Fibroblast of skin of scalp (primary cell): Measurements from ENCODE around the gene LGMN.
"Not testable (repeated sequence)": the region's sequence is repeated elsewhere in the genome, so short reads cannot be mapped to it uniquely, and the experiment has no call there.

Experiments used
- DNase-seq: peaks from one replicate; pipeline ENCODE4 v3.0.0-alpha.2; 2013

The LGMN gene

DNA sequence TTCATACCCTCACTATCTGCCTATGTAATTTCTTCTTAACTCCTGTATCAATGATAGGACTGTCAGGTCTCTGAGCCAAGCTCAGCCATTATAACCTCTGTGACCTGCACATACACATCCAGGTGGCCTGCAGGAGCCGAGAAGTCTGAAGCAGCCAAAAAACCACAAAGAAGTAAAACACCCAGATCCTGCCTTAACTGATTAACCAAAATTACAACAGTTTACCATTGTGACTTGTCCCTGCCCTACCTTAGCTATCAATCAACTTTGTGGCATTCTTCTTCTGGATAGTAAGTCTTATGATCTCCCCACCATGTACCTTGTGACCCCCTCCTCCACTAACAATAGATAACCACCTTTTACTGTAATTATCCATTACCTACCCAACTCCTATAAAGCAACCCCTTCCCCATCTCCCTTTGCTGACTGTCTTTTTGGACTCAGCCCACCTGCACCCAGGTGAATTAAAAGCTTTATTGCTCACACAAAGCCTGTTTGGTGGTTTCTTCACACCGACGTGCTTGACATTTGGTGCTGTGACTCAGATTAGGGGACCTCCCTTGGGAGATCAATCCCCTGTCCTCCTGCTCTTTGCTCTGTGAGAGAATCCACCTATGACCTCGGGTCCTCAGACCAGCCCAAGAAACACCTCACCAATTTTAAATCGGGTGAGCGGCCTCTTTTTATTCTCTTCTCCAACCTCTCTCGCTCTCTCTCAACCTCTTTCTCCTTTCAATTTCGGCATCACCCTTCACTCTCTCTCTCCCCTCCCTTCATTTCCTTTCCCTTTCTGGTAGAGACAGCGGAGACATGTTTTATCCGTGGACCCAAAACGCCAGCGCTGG lies 11.5 kb upstream of the LGMN start:
- DNase-seq: no peak

GRCh38 chr14:92759300-92759678 lies 10.9 kb upstream of the LGMN start:
- DNase-seq: peak; percentile 43

DNA sequence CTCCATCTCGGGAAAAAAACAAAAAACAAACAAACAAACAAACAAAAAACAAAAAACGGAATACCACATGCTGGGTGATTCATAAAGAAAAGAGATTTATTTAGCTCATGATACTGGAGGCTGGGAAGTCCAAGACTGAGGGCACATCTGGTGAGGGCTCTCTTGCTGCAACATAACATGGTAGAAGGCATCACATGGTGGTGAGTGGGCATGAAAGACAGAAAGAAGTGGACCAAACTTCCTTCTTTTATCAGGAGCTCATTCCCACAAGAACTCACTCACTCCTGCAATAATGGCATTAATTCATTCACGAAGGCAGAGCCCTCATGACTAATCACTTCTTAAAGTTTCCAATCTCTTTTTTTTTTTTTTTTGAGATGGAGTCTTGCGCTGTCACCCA lies 8.0 kb upstream of the LGMN start:
- DNase-seq: no peak

DNA sequence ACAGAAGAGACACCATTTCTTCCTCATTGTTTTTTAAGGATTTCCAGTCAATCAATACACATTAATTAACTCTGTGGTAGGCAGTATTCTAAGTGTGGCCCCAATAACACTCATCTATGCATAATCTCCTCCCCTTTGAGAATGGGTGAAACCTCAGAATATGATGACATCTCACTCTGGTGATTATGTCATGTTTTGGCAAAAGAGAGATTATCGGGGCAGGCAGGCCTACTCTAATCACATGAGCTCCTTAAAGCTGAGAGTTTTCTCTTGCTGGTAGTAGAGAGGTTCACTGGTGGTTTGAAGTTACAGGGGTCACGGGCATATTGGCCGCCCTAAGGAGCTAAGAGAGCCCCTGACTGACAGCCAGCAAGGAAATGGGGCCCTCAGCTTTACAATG lies 7.1 kb upstream of the LGMN start:
- DNase-seq: peak; percentile 4

DNA sequence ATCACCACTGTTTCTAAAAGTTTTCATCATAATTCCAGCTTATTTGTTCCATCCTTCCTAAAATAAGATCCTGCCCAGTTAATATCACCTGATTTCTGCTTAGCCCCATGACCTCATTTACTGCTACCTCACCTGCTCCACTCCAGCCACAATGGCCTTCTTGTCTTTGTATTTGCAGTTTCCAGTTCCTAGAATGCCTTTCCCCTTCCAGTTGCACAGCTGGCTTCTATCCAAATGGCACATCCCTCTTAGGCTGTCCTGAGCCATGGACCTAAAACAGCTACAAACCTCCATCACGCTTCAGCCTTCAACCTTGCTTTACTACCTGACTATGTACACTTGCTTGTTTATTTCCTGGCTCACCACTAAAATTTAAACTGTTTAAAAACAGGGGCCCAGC lies 6.5 kb upstream of the LGMN start:
- peak; percentile 4 for DNase-seq

DNA sequence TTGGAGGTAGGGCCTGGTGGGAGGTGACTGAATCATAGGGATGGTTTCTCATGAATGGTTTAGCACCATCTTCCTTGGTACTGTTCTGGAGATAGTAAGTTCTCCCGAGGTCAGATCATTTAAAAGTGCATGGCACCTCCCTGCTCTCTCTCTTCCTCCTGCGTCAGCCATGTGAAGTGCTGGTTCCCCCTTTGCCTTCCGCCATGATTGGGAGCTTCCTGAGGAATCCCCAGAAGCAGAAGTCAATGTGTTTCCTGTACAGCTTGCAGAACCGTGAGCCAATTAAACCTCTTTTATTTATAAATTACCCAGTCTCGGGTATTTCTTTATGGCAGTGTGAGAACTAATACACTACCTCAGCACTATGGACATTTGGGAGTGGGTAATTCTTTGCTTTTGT lies 4.8 kb upstream of the LGMN start:
- DNase-seq: no peak

GRCh38 chr14:92751819-92752218 lies 3.4 kb upstream of the LGMN start:
- DNase-seq: no peak

- DNase-seq: no peak
Observed at GRCh38 chr14:92750994-92751400, 2.6 kb upstream of the LGMN start.

GRCh38 chr14:92750222-92750728 lies 1.8 kb upstream of the LGMN start:
- not testable (repeated sequence) for DNase-seq

DNA sequence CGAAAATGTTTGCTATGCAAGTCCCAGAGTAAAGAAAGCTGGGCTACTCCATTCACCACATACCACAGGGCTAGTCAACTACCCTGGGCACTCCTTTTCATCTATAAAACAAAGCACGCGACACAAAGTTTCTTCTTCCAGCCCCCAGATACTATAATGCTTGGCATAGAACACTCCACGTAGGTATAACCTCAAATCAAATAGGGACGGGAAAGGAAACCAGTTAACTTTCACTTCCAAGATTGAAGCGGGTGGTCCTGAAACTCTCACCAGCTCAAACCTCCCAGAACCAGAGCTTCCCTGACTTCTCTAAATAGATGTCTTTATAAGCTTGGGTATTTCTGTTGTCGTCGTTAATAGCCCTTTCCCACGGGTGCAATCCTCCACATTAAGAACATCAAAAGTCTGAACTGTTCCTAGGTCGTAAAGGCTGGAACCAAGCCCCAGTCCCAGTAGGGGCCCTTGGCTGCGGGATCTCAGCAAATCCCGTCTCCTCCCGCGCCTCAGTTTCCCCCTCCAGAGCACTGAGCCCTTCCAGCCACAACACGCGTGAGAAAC lies 647 bp downstream of the LGMN start:
- DNase-seq: peak; percentile 23

DNA sequence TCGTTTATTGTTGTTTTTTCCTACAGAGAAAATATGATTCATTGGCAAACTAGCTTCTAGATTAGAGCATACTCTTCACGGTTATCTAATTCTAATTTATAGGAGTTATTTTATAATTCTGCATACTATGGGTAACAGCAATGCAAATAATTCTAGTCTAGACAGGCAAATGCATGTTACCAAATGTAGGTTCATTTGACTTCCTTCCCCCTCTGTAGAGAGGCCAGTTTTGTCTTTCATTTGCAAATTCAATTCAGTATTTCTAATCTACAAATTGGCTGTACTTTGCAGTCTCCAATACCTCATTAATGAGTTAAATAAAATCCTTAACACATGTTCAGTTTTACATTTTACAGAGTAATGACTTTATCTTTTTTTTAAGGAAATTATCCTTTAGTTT lies 4.2 kb downstream of the LGMN start:
- DNase-seq: no peak

DNA sequence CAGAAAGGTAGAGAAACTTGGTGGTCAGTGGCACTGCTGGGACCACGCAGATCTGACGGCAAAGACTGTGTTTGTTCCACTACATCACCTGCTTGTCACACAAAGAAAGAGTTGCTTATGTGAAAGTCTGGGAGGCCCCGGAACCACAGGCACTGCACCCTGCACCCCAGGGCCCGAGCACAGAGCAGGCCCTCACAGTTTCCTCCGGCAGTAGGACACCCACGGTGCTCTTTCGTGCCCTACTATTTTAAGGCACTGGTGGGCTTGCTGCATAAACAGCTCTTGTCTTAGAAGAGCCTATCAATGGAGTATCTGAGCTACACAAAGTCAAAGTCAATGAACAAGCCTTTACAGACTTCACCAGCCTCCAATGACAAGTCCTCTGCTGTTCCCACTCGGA lies 8.0 kb downstream of the LGMN start:
- no peak for DNase-seq

GRCh38 chr14:92737619-92738188 lies 10.7 kb downstream of the LGMN start:
- DNase-seq: no peak

DNA sequence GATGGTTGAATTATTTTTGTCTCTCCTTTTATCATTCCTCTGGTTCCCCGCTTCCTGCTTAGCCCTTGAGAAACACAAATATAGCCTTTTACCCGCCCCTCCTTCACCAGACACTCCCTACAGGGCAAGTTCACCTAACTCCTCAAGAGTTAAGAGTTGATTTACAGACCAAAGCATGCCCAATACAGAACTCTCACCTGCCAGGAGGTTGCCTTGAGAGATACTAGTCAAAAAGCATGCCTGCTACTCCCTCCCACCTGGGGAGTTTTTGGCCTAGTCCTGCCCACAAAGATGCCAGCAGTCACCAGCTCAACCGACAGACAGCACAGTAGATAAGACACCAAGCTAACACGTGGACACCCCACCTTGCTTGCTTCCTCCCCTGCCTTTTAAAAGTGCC lies 11.2 kb downstream of the LGMN start:
- DNase-seq: no peak

GRCh38 chr14:92735344-92735743 lies 13.1 kb downstream of the LGMN start:
- no peak for DNase-seq

GRCh38 chr14:92734618-92735017 lies 13.8 kb downstream of the LGMN start:
- DNase-seq: no peak

DNA sequence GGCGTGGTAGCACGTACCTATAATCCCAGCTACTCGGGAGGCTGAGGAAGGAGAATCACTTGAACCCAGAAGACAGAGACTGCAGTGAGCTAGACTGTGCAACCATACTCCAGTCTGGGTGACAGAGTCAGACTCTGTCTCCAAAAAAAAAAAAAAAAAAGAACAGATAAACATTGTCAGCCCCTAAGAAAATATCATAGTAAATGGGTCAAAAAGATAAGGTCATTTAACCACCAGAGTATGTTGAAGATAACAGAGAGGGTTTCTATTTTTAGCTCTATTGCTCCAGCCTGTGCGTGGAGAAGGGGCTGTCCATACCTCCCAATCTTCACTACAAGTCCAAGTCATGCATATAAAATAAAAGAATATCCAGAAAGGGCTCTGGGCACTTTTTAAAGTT lies 15.4 kb downstream of the LGMN start:
- no peak for DNase-seq

DNA sequence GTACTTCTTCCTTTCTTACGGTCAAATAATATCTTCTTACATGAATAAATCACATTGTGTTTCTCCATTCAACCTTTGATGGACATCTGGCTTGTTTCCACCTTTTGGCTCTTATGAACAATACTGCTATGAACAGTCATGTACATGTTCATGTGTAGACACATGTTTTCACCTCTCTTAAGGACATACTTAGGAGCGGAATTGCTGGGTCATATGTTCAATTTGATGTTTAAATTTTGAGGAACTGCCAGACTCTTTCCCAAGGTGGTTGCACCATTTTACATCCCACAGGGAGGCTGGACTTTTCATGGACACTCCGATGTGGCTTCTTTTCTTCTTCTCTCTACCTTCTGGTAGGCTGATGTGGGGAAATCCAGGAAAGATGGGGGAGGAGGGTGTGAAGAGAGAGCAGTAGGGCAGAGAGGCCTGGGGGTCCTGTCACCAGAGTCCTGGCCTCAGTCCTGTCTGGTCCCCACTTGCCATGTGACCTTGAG lies 16.8 kb downstream of the LGMN start:
- no peak for DNase-seq

DNA sequence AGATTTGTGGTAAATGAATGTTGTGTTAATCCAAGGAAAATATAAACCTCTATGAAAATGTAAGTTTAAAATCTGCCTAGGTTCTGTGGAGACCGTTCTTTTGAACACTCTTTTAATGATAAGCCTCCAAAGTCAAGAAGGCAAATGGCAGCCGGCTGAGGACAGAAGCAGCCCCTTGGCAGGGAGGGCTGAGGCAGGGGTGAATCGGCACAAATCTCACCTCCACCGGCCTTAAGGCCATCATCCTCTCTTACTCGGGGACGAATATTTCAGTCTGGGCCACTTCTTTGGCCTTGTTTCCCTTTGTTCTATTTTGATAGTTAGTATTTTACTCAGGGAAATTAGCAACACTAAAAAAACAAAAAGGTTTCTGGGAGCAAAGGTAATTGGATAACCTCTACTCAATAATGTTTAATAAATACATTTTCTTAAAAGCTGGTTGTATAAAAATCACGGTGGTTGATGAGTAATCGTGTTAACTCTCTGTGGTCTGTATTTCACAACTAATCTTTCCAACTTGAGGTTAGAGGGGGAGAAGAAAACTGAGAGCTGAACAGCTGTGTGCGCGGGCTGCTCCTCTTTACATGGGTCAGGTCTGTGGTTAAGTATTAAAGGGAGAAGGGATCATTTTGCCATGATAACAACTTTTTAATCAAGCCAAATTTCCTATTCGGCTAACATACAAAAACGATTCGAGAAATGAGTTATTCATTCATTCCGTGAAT lies 18.6 kb downstream of the LGMN start:
- peak; percentile 78 for DNase-seq

- no peak for DNase-seq
Observed at GRCh38 chr14:92728759-92729364, 19.6 kb downstream of the LGMN start.

DNA sequence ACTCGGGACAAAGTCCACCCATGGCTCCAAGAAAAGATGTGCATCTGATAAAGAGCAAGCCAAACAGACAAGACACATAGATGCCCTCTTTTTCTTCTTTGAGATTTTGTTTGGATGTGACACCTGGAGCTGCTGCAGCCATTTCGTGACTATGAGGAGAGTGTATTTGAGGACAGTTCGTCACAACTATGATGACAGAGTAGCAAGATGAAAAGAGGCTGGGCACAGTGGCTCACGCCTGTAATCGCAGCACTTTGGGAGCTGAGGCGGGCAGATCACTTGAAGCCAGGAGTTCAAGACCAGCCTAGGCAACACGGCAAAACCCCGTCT lies 21.5 kb downstream of the LGMN start:
- DNase-seq: no peak

DNA sequence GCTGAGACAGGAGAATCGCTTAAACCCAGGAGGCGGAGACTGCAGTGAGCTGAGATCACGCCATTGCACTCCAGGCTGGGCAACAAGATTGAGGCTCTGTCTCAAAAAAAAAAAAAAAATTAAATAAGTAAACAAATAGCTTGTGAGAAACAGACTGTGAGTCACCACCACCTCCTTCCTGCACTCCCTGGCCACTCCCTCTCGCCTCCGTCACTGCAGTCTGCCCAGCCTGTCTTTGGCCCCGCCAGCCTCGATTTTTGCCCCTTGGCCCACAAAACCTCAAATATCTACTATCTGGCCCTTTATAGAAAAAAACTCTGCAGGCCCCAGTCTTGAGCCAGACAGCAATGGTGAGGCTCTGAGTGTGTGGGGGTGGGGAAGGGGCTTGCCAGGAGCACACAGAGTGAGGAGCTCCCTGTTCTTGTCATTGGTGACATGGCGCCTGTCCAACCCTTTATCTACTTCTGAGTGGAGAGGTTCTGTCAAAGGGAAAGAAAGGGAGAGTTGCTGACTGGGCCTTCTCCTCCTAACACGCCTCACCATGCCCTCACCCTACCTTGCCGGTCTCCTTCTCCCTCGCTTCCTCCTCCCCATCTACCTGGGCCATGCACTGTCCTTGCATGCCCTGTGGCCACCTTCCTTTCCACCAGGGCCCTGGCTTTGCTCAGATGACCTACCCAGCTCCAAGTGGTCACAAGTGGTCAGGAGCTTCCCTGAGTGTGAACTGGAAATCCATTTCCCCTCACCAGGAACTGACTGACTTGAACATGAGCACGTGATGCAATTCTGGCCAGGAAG lies 22.1 kb downstream of the LGMN start:
- peak; percentile 58 for DNase-seq
